Common myeloid progenitor, CD34-positive (primary cell): Measurements from ENCODE around the gene UROD.
"Not testable (repeated sequence)": the region's sequence is repeated elsewhere in the genome, so short reads cannot be mapped to it uniquely, and the experiment has no call there.

ENCODE experiments used
- CTCF ChIA-PET: fragments of 350-600 bp; sonication (Branson Sonifier 250); formaldehyde crosslinking; loops from one replicate; lab custom pipeline; 2021; ENCODE audit warnings: antibody characterized with exemption; lab: Charles Lee
- POLR2A ChIA-PET: fragments of 350-600 bp; sonication (Branson Sonifier 250); formaldehyde crosslinking; loops from one replicate; lab custom pipeline; 2021; ENCODE audit warnings: antibody characterized with exemption; lab: Charles Lee
- DNase-seq, 3 donors: peaks; one replicate each; pipeline versions ENCODE4 v3.0.0 to v3.0.0-alpha.2; 2013
- H3K27ac ChIP-seq, 2 experiments: 1 replicate in 1 of 2; 2 replicates in 1 of 2; pipeline ENCODE4 v1.7.0; 2013; ENCODE audit warnings: inconsistent platforms in 2 of 2, low read length in 2 of 2, mild to moderate bottlenecking in 2 of 2, low read depth in 1 of 2, moderate library complexity in 1 of 2; ENCODE audit not compliant: severe bottlenecking in 2 of 2, insufficient read depth in 1 of 2, poor library complexity in 1 of 2
- H3K27me3 ChIP-seq, 5 experiments: replicated peaks in 2 of 5; 1 replicate in 3 of 5; 2 replicates in 2 of 5; pipeline versions ENCODE4 v1.6.1 to v1.7.0; 2013; ENCODE audit warnings: low read length in 4 of 5, mild to moderate bottlenecking in 2 of 5, moderate library complexity in 2 of 5, inconsistent platforms in 1 of 5; ENCODE audit not compliant: insufficient read depth in 5 of 5, control insufficient read depth in 4 of 5
- H3K36me3 ChIP-seq, 4 experiments: 1 replicate in 2 of 4; 2 replicates in 2 of 4; pipeline versions ENCODE4 v1.6.1 to v1.7.0; 2013; ENCODE audit warnings: low read length in 3 of 4, control low read depth in 1 of 4, mild to moderate bottlenecking in 1 of 4; ENCODE audit not compliant: control insufficient read depth in 4 of 4, insufficient read depth in 4 of 4
- H3K4me1 ChIP-seq, 4 experiments: 1 replicate in 3 of 4; 2 replicates in 1 of 4; pipeline versions ENCODE4 v1.6.1 to v1.7.1; 2013; ENCODE audit warnings: low read length in 3 of 4, mild to moderate bottlenecking in 3 of 4, control low read depth in 1 of 4, inconsistent platforms in 1 of 4, moderate library complexity in 1 of 4; ENCODE audit not compliant: control insufficient read depth in 4 of 4, insufficient read depth in 4 of 4; ENCODE audit errors: control extremely low read depth in 1 of 4
- H3K4me3 ChIP-seq, 7 experiments: 1 replicate in 4 of 7; 2 replicates in 3 of 7; pipeline versions ENCODE4 v1.5.1 to v1.7.0; 2013; ENCODE audit warnings: mild to moderate bottlenecking in 7 of 7, low read length in 6 of 7, moderate library complexity in 6 of 7, inconsistent platforms in 2 of 7, low read depth in 2 of 7, control low read depth in 1 of 7; ENCODE audit not compliant: insufficient read depth in 4 of 7, control insufficient read depth in 1 of 7; ENCODE audit errors: extremely low read depth in 1 of 7
- H3K9me3 ChIP-seq, 5 experiments: 1 replicate in 4 of 5; 2 replicates in 1 of 5; pipeline versions ENCODE4 v1.6.1 to v1.7.1; 2013; ENCODE audit warnings: low read length in 4 of 5, mild to moderate bottlenecking in 2 of 5, inconsistent platforms in 1 of 5, low read depth in 1 of 5, moderate library complexity in 1 of 5; ENCODE audit not compliant: control insufficient read depth in 4 of 5, insufficient read depth in 2 of 5; ENCODE audit errors: control extremely low read depth in 1 of 5
- WGBS: methylation state at CpG from one replicate; pipeline ENCODE4 v1.1.5; 2013; ENCODE audit not compliant: insufficient coverage; 5-methylcytosine and 5-hydroxymethylcytosine counted together

The UROD gene

GRCh38 chr1:45001576-45001975, 10.5 kb upstream of the UROD start:
- H3K9me3 ChIP-seq, H3K4me3 ChIP-seq, H3K27me3 ChIP-seq, POLR2A ChIA-PET, DNase-seq, H3K4me1 ChIP-seq, H3K27ac ChIP-seq: not testable (repeated sequence)
- CTCF ChIA-PET: interaction anchor here (1.4 kb wide), 2 partner anchors 10 to 11 kb away, joined by 3 read pairs; partner anchors contain the start of gene UROD
- H3K36me3 ChIP-seq: peaks cover 8 to 47% (median 32%) of the 10 kb centered on the region in 4 experiments
- 100% methylated on average over 5 of the region's 8 CpGs for WGBS

GRCh38 chr1:45002650-45003645, 9.1 kb upstream of the UROD start:
- WGBS: 92% methylated on average over 17 of the region's 17 CpGs
- peaks cover 2 to 10% (median 8%) of the 10 kb centered on the region in 4 experiments for H3K4me1 ChIP-seq
- CTCF ChIA-PET: interaction anchor here (1.2 kb wide), 1 partner anchor 11 kb away, joined by 3 read pairs; no protein-coding TSS in a partner anchor
- no peak overlapping the region for H3K4me3 ChIP-seq
- H3K9me3 ChIP-seq: no peaks in the 10 kb centered on the region
- DNase-seq: no peak
- H3K27me3 ChIP-seq: no peaks in the 10 kb centered on the region
- H3K27ac ChIP-seq: no peak overlapping the region
- peaks cover 13 to 60% (median 45%) of the 10 kb centered on the region in 4 experiments for H3K36me3 ChIP-seq
- POLR2A ChIA-PET: interaction anchor here (0.9 kb wide), 1 partner anchor 17 kb away, joined by 3 read pairs; the partner anchor contains the start of gene EIF2B3

GRCh38 chr1:45003741-45004140, 8.3 kb upstream of the UROD start:
- H3K27me3 ChIP-seq: no peaks in the 10 kb centered on the region
- POLR2A ChIA-PET: no interaction called here
- CTCF ChIA-PET: no interaction called here
- H3K4me3 ChIP-seq: no peak overlapping the region
- peaks cover 2 to 10% (median 8%) of the 10 kb centered on the region in 4 experiments for H3K4me1 ChIP-seq
- H3K9me3 ChIP-seq: no peaks in the 10 kb centered on the region
- 94% methylated on average over 13 of the region's 14 CpGs for WGBS
- peaks cover 16 to 68% (median 53%) of the 10 kb centered on the region in 4 experiments for H3K36me3 ChIP-seq
- no peak for DNase-seq
- H3K27ac ChIP-seq: no peak overlapping the region

GRCh38 chr1:45004281-45004920, 7.7 kb upstream of the UROD start:
- Histone ChIP-seq H3K4me1 (peaks cover 2 to 10% (median 8%) of the 10 kb centered on the region in 4 experiments), H3K27ac (no peak overlapping the region), H3K4me3 (no peak overlapping the region), H3K9me3 (no peaks in the 10 kb centered on the region), H3K36me3 (peaks cover 16 to 75% (median 60%) of the 10 kb centered on the region in 4 experiments), H3K27me3 (no peaks in the 10 kb centered on the region)
- no peak for DNase-seq
- ChIA-PET CTCF (interaction anchor here (1.0 to 1.2 kb wide), 3 partner anchors 8 to 168 kb away, joined by 4 read pairs; no protein-coding TSS in a partner anchor), POLR2A (no interaction called here)
- 93% methylated on average over 7 of the region's 7 CpGs for WGBS

GRCh38 chr1:45005761-45006160, 6.3 kb upstream of the UROD start:
- CTCF ChIA-PET: interaction anchor here (1.2 kb wide), 1 partner anchor 10 kb away, joined by 4 read pairs; no protein-coding TSS in a partner anchor
- Histone ChIP-seq H3K4me1 (peaks cover under 1 to 18% (median 15%) of the 10 kb centered on the region in 4 experiments), H3K9me3 (no peaks in the 10 kb centered on the region), H3K4me3 (no peak overlapping the region), H3K36me3 (peaks cover 16 to 77% (median 60%) of the 10 kb centered on the region in 4 experiments), H3K27ac (no peak overlapping the region), H3K27me3 (no peaks in the 10 kb centered on the region)
- WGBS: 93% methylated on average over 6 of the region's 6 CpGs
- DNase-seq: no peak
- POLR2A ChIA-PET: no interaction called here

- DNase-seq: no peak
- 100% methylated on average over 10 of the region's 11 CpGs for WGBS
- no peak overlapping the region for H3K4me3 ChIP-seq
- H3K27ac ChIP-seq: no peak overlapping the region
- H3K27me3 ChIP-seq: no peaks in the 10 kb centered on the region
- CTCF ChIA-PET: no interaction called here
- H3K4me1 ChIP-seq: peaks cover 7 to 24% (median 20%) of the 10 kb centered on the region in 4 experiments
- peaks cover 14 to 72% (median 57%) of the 10 kb centered on the region in 4 experiments for H3K36me3 ChIP-seq
- no peaks in the 10 kb centered on the region for H3K9me3 ChIP-seq
- POLR2A ChIA-PET: no interaction called here
These were observed 4.7 kb upstream of the UROD start for GRCh38 chr1:45007311-45007710.
